Upper lobe of right lung (tissue), 1 donor: Measurements from ENCODE around the gene CHD6. TPM values are rescaled to one million over a fixed set of nuclear protein-coding genes. Genes with fewer than 3 reads are reported as not detected.

Experiments used
- ATAC-seq: fragments of 200-7000 bp; cut with Tn5 transposase; one replicate; pipeline ENCODE4 v1.9.1; 2020; ENCODE audit warnings: mild to moderate bottlenecking, moderate library complexity
- DNase-seq: peaks from one replicate; pipeline ENCODE4 v3.0.0-alpha.2; 2020
- H3K27ac ChIP-seq: fragments of 200-600 bp; one replicate; pipeline ENCODE4 v1.8.0; 2022
- H3K27me3 ChIP-seq: fragments of 200-600 bp; one replicate; pipeline ENCODE4 v1.8.0; 2022; ENCODE audit warnings: mild to moderate bottlenecking
- H3K36me3 ChIP-seq: fragments of 200-600 bp; one replicate; pipeline ENCODE4 v1.8.0; 2022
- H3K4me1 ChIP-seq: fragments of 200-600 bp; one replicate; pipeline ENCODE4 v1.8.0; 2022
- H3K4me3 ChIP-seq: fragments of 200-600 bp; one replicate; pipeline ENCODE4 v1.8.0; 2022; ENCODE audit warnings: mild to moderate bottlenecking
- H3K9me3 ChIP-seq: fragments of 200-600 bp; one replicate; pipeline ENCODE4 v1.8.0; 2022
- intact Hi-C: fragments of 100-400 bp; cut with DNase I; formaldehyde crosslinking; loops from one replicate; pipeline ENCODE4 v1.11.0; 2022
- total RNA-seq: library from RNA; stranded (reverse); fragmentation: NEBNext Ultra II Directional; extraction: Animal tissue kit (Norgen Biotek cat#: 25700); gene quantifications from one replicate; pipeline ENCODE4 v1.2.1, GENCODE V29; 2021
- TF ChIP-seq, protein P1 (sequence below): fragments of 200-600 bp; IDR thresholded peaks from one replicate; pipeline ENCODE4 v1.8.0; 2022; ENCODE audit warnings: antibody characterized with exemption
- donor health status: DM: no; HTN: yes; CAD: no; lungs with severe emphysema.

CHD6 gene
- total RNA-seq, 1 donor from 2014 or later = 42.3 TPM

DNA sequence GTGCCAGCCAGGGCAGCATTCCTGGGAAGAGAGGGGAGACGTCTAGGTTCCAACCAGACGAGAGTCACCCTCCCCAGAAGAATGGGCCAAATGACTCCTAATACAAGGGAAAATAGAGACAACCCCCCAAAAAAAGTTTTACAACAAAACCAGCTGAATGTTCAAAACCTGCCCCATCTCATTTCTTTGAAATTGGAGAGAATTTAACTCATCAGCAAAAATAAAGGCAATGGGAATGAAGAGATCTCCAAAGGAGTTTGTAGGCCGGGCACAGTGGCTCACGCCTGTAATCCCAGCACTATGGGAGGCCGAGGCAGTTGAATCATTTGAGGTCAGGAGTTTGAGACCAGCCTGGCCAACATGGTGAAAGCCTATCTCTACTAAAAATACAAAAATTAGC is 241.8 kb downstream of the CHD6 start:
- Histone ChIP-seq H3K27me3 (peaks cover 11% of the 10 kb centered on the region), H3K4me3 (no peak overlapping the region), H3K9me3 (no peaks in the 10 kb centered on the region), H3K36me3 (no peaks in the 10 kb centered on the region), H3K27ac (no peak overlapping the region), H3K4me1 (no peaks in the 10 kb centered on the region)
- TF ChIP-seq, protein P1, sequence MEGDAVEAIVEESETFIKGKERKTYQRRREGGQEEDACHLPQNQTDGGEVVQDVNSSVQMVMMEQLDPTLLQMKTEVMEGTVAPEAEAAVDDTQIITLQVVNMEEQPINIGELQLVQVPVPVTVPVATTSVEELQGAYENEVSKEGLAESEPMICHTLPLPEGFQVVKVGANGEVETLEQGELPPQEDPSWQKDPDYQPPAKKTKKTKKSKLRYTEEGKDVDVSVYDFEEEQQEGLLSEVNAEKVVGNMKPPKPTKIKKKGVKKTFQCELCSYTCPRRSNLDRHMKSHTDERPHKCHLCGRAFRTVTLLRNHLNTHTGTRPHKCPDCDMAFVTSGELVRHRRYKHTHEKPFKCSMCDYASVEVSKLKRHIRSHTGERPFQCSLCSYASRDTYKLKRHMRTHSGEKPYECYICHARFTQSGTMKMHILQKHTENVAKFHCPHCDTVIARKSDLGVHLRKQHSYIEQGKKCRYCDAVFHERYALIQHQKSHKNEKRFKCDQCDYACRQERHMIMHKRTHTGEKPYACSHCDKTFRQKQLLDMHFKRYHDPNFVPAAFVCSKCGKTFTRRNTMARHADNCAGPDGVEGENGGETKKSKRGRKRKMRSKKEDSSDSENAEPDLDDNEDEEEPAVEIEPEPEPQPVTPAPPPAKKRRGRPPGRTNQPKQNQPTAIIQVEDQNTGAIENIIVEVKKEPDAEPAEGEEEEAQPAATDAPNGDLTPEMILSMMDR = no peak
- no peak for DNase-seq
- intact Hi-C loops = no loop called here
- no peak for ATAC-seq

DNA sequence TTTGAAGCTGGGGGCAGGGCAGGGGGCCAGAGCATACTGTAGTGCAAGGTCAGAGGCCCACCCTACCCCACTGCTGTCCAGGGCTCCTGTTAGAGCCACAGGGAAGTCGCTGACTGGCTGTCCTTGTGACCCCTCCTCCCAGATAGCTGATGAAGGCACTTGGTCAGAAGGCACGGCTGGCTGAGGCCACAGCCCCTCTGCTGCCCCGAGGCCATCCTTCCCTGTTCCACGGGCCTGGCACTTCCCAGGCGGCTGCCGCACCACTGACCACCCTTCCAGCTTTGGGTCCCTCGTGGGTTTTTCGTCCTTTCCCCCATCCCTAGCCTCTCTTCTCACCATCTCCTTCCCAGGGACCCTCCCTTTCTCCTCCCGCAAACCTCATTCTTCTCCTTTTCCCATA is 242.3 kb downstream of the CHD6 start:
- H3K27ac ChIP-seq = no peak overlapping the region
- H3K9me3 ChIP-seq = no peaks in the 10 kb centered on the region
- ATAC-seq (no peak), DNase-seq (no peak)
- H3K4me1 ChIP-seq = no peaks in the 10 kb centered on the region
- TF ChIP-seq, protein P1 = no peak
- H3K36me3 ChIP-seq = no peaks in the 10 kb centered on the region
- H3K4me3 ChIP-seq = no peak overlapping the region
- intact Hi-C loops = no loop called here
- peaks cover 11% of the 10 kb centered on the region for H3K27me3 ChIP-seq

DNA sequence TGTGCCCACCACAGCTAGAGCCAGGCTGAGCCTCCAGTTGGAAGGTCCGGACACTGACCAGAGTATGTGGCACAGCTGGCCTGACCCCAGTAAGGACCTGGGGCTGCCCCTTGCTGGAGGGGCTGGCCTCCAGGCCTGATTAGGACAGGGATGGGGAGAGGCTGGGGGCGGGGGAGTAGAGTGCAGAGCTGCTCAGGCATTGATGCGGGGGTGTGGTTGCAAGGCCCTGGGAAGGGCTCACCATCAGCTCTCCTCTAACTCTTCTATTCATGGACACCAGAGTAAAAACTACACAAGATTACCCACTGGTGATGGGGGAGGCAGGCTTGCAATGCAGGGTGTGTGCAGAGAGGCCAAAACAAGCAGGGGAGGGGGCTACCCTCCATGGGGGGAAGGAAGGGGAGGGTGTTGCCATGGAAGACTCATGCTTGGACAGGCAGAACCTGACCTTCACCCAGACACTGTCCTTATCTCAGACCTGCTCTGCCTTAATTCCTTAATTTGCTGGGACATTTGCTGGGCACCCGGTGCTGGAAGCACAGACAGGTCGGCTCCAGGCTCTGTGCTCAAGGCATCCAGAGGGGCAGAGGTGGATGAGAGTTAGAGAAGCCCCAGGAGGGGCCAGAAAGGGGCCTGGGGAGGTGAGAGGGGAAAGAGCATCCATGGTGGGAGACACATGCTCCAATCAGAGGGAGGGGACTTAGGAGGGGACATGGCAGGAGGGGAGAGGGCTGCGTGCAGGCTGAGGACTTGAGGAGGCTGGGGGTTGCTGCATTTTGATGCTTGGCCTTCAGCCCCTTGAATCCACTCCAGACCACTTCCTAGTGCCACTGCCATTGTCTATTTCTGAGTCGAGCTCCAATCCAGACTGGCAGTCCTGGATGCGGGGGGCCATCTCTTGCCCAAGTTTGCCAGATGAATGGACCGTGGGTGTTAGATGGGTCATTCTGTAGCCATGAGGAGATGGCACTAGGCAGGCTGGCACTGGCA is 244.0 kb downstream of the CHD6 start:
- no peaks in the 10 kb centered on the region for H3K4me1 ChIP-seq
- ATAC-seq (no peak), DNase-seq (no peak)
- TF ChIP-seq, protein P1 = no peak
- H3K9me3 ChIP-seq = no peaks in the 10 kb centered on the region
- intact Hi-C loops = no loop called here
- H3K4me3 ChIP-seq = no peak overlapping the region
- no peaks in the 10 kb centered on the region for H3K36me3 ChIP-seq
- H3K27me3 ChIP-seq = peaks cover 11% of the 10 kb centered on the region
- no peak overlapping the region for H3K27ac ChIP-seq

DNA sequence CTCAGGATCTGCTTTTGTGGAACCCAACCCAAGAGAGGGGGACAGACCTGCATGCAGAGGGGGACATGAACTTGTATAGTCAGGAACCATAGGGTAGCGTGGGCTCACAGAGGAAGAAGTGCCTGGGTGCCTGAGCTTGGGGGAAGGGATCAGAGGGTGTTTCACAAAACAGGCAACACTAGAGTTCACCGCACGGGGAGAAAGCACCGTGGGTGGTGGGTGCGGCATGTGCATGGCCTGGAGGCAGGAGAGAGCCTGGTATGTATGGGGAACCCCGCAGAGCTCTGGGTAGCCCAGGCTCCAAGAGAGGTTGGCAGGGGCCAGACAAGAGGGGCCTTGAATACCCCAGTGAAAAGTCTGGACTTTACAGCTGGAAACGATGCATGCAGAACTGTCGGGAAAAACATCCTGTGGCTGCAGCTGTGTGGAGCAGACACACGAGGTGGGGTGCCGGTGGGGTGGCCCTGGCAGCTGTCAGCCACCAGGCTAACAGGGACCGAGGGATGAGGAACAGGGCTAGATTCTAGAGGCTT is 244.9 kb downstream of the CHD6 start:
- no peak overlapping the region for H3K4me3 ChIP-seq
- TF ChIP-seq, protein P1 = no peak
- H3K9me3 ChIP-seq = no peaks in the 10 kb centered on the region
- H3K4me1 ChIP-seq = no peaks in the 10 kb centered on the region
- H3K36me3 ChIP-seq = no peaks in the 10 kb centered on the region
- no peak overlapping the region for H3K27ac ChIP-seq
- DNase-seq (no peak), ATAC-seq (no peak)
- peaks cover 17% of the 10 kb centered on the region for H3K27me3 ChIP-seq
- intact Hi-C loops = no loop called here

DNA sequence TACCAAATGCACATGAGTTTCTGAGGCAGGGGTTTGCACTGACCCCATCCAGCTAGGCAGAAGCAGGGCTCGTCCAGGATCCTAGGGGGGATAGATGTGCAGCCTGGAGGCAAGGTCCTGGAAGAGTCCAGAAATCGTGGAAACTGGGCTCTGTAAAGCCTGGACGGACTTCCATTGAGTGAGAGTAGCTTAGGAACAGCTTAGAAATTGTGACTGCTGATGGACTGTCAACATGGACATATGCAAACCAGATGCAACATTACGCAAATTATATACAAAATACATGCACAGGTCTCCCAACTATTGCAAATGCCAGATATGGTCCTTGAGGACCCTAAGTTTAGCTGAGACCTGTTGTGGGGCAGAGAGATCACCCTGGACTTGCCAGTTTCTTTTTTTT is 246.8 kb downstream of the CHD6 start:
- intact Hi-C loops = no loop called here
- no peaks in the 10 kb centered on the region for H3K9me3 ChIP-seq
- no peaks in the 10 kb centered on the region for H3K4me1 ChIP-seq
- H3K27ac ChIP-seq = no peak overlapping the region
- H3K4me3 ChIP-seq = no peak overlapping the region
- DNase-seq (no peak), ATAC-seq (no peak)
- TF ChIP-seq, protein P1 = no peak
- peaks cover 27% of the 10 kb centered on the region for H3K27me3 ChIP-seq
- H3K36me3 ChIP-seq = no peaks in the 10 kb centered on the region
